Activated CD4-positive, alpha-beta T cell treated with anti-CD3 and anti-CD28 coated beads, Interleukin-2, amount 10 ng/mL, durations not matched to agents 7 days and 5 days (primary cell): ENCODE data around the gene EEF2. TPM values are rescaled to one million over a fixed set of nuclear protein-coding genes. Genes with fewer than 3 reads are reported as not detected.

Experiments
- CTCF ChIA-PET: fragments of 350-600 bp; sonication (Branson Sonifier 250); formaldehyde crosslinking; loops from one replicate; lab custom pipeline; 2021; ENCODE audit warnings: antibody characterized with exemption; lab: Charles Lee
- POLR2A ChIA-PET: fragments of 350-600 bp; sonication (Branson Sonifier 250); formaldehyde crosslinking; loops from one replicate; lab custom pipeline; 2021; ENCODE audit warnings: antibody characterized with exemption; lab: Charles Lee
- DNase-seq: peaks from one replicate; pipeline ENCODE4 v3.0.0-alpha.2; 2020
- H3K27ac Mint-ChIP-seq: one replicate; pipeline ENCODE4 v1.8.0; 2021; ENCODE audit warnings: mild to moderate bottlenecking, moderate library complexity, mixed read lengths
- H3K27me3 Mint-ChIP-seq: one replicate; pipeline ENCODE4 v1.8.0; 2021; ENCODE audit warnings: mixed read lengths
- H3K36me3 Mint-ChIP-seq: one replicate; pipeline ENCODE4 v1.8.0; 2021; ENCODE audit warnings: low read depth, mixed read lengths
- H3K4me1 Mint-ChIP-seq: one replicate; pipeline ENCODE4 v1.8.0; 2021; ENCODE audit warnings: mixed read lengths
- H3K4me3 Mint-ChIP-seq: one replicate; pipeline ENCODE4 v1.8.0; 2021; ENCODE audit warnings: mild to moderate bottlenecking, moderate library complexity, mixed read lengths
- H3K9me3 Mint-ChIP-seq: one replicate; pipeline ENCODE4 v1.8.0; 2021; ENCODE audit warnings: mixed read lengths
- total RNA-seq, 2 experiments: library from RNA; stranded (reverse); gene quantifications; one replicate each; pipeline ENCODE4 v1.2.3, GENCODE V29; 2021

The EEF2 gene
- total RNA-seq, 2 experiments from 2014 or later = 1,428 to 1,492 TPM

GRCh38 chr19:3979674-3980352 lies 5.5 kb downstream of the EEF2 start:
- Mint-ChIP-seq H3K4me1 (peaks cover 37% of the 10 kb centered on the region), H3K36me3 (peaks cover 69% of the 10 kb centered on the region), H3K9me3 (no peaks in the 10 kb centered on the region), H3K27me3 (no peaks in the 10 kb centered on the region), H3K4me3 (no peak overlapping the region), H3K27ac (no peak overlapping the region)
- ChIA-PET POLR2A (no interaction called here), CTCF (no interaction called here)
- no peak for DNase-seq

GRCh38 chr19:3979289-3979673 lies 6.0 kb downstream of the EEF2 start:
- peaks cover 64% of the 10 kb centered on the region for H3K36me3 Mint-ChIP-seq
- H3K9me3 Mint-ChIP-seq = no peaks in the 10 kb centered on the region
- no peak overlapping the region for H3K27ac Mint-ChIP-seq
- H3K27me3 Mint-ChIP-seq = no peaks in the 10 kb centered on the region
- no peak for DNase-seq
- ChIA-PET CTCF (no interaction called here), POLR2A (no interaction called here)
- no peak overlapping the region for H3K4me3 Mint-ChIP-seq
- H3K4me1 Mint-ChIP-seq = peaks cover 36% of the 10 kb centered on the region

- H3K27ac Mint-ChIP-seq = no peak overlapping the region
- H3K9me3 Mint-ChIP-seq = no peaks in the 10 kb centered on the region
- DNase-seq = no peak
- POLR2A ChIA-PET = interaction anchor here (0.6 kb wide), 1 partner anchor 101 kb away, joined by 3 read pairs; no protein-coding TSS in a partner anchor
- H3K27me3 Mint-ChIP-seq = no peaks in the 10 kb centered on the region
- CTCF ChIA-PET = no interaction called here
- peaks cover 25% of the 10 kb centered on the region for H3K4me1 Mint-ChIP-seq
- peaks cover 52% of the 10 kb centered on the region for H3K36me3 Mint-ChIP-seq
- H3K4me3 Mint-ChIP-seq = no peak overlapping the region
Observed at GRCh38 chr19:3978145-3978544, 7.1 kb downstream of the EEF2 start.

- peaks cover 46% of the 10 kb centered on the region for H3K36me3 Mint-ChIP-seq
- no peaks in the 10 kb centered on the region for H3K9me3 Mint-ChIP-seq
- no peak for DNase-seq
- H3K4me3 Mint-ChIP-seq = no peak overlapping the region
- H3K27me3 Mint-ChIP-seq = no peaks in the 10 kb centered on the region
- no peak overlapping the region for H3K27ac Mint-ChIP-seq
- CTCF ChIA-PET = interaction anchor here (0.9 kb wide), 1 partner anchor 10 kb away, joined by 8 read pairs; no protein-coding TSS in a partner anchor
- H3K4me1 Mint-ChIP-seq = peaks cover 19% of the 10 kb centered on the region
- POLR2A ChIA-PET = no interaction called here
Observed at GRCh38 chr19:3977242-3978143, 7.8 kb downstream of the EEF2 start.

GRCh38 chr19:3976495-3977241 lies 8.6 kb downstream of the EEF2 start:
- no peak for DNase-seq
- H3K4me3 Mint-ChIP-seq = no peak overlapping the region
- no peak overlapping the region for H3K27ac Mint-ChIP-seq
- no peaks in the 10 kb centered on the region for H3K9me3 Mint-ChIP-seq
- ChIA-PET POLR2A (no interaction called here), CTCF (interaction anchor here (0.9 kb wide), 1 partner anchor 11 kb away, joined by 8 read pairs; no protein-coding TSS in a partner anchor)
- H3K36me3 Mint-ChIP-seq = peaks cover 40% of the 10 kb centered on the region
- H3K27me3 Mint-ChIP-seq = no peaks in the 10 kb centered on the region
- peaks cover 15% of the 10 kb centered on the region for H3K4me1 Mint-ChIP-seq

GRCh38 chr19:3975637-3976087 lies 9.6 kb downstream of the EEF2 start:
- H3K27me3 Mint-ChIP-seq = no peaks in the 10 kb centered on the region
- no peaks in the 10 kb centered on the region for H3K9me3 Mint-ChIP-seq
- CTCF ChIA-PET = interaction anchor here (0.7 to 1.1 kb wide), 2 partner anchors 12 to 165 kb away, joined by 4 read pairs; no protein-coding TSS in a partner anchor
- peaks cover 16% of the 10 kb centered on the region for H3K4me1 Mint-ChIP-seq
- H3K4me3 Mint-ChIP-seq = no peak overlapping the region
- no peak for DNase-seq
- POLR2A ChIA-PET = interaction anchor here (1.2 kb wide), 1 partner anchor 10 kb away, joined by 3 read pairs; no protein-coding TSS in a partner anchor
- H3K36me3 Mint-ChIP-seq = peaks cover 34% of the 10 kb centered on the region
- no peak overlapping the region for H3K27ac Mint-ChIP-seq

- H3K9me3 Mint-ChIP-seq = no peaks in the 10 kb centered on the region
- ChIA-PET CTCF (interaction anchor here (0.7 to 1.1 kb wide), 2 partner anchors 12 to 165 kb away, joined by 4 read pairs; no protein-coding TSS in a partner anchor), POLR2A (interaction anchor here (1.2 kb wide), 1 partner anchor 10 kb away, joined by 3 read pairs; no protein-coding TSS in a partner anchor)
- no peak for DNase-seq
- H3K36me3 Mint-ChIP-seq = peaks cover 34% of the 10 kb centered on the region
- no peaks in the 10 kb centered on the region for H3K27me3 Mint-ChIP-seq
- H3K4me1 Mint-ChIP-seq = peaks cover 20% of the 10 kb centered on the region
- H3K27ac Mint-ChIP-seq = no peak overlapping the region
- no peak overlapping the region for H3K4me3 Mint-ChIP-seq
Observed at GRCh38 chr19:3975144-3975543, 10.1 kb downstream of the EEF2 start.

- Mint-ChIP-seq H3K9me3 (no peaks in the 10 kb centered on the region), H3K4me1 (peaks cover 23% of the 10 kb centered on the region), H3K27ac (peak within 1 kb of the TSS; percentile 87), H3K27me3 (no peaks in the 10 kb centered on the region), H3K36me3 (peaks cover 19% of the 10 kb centered on the region), H3K4me3 (peak within 1 kb of the TSS; percentile 91)
- POLR2A ChIA-PET = interaction anchor here (0.6 to 1.2 kb wide), 3 partner anchors 14 to 103 kb away, joined by 4 to 6 read pairs (median 5); partner anchors contain the start of gene EEF2
- CTCF ChIA-PET = interaction anchor here (1.0 to 1.6 kb wide), 2 partner anchors 9 to 17 kb away, joined by 6 to 11 read pairs; no protein-coding TSS in a partner anchor
- peak; percentile 93 for DNase-seq
Observed at GRCh38 chr19:3970808-3971598, 14.3 kb downstream of the EEF2 start, which contains the start of gene DAPK3. DAPK3 (minus strand) TSS chr19:3971099; CDS start chr19:3969735, 1,364 bp downstream.

GRCh38 chr19:3970313-3970807 lies 14.9 kb downstream of the EEF2 start:
- POLR2A ChIA-PET = interaction anchor here (0.6 to 1.2 kb wide), 3 partner anchors 15 to 104 kb away, joined by 4 to 6 read pairs (median 5); partner anchors contain the start of gene EEF2
- DNase-seq = no peak
- Mint-ChIP-seq H3K27ac (peak overlapping the region; percentile 64), H3K36me3 (peaks cover 14% of the 10 kb centered on the region), H3K4me3 (peak overlapping the region; percentile 91), H3K9me3 (no peaks in the 10 kb centered on the region), H3K27me3 (no peaks in the 10 kb centered on the region), H3K4me1 (peaks cover 23% of the 10 kb centered on the region)
- CTCF ChIA-PET = interaction anchor here (1.0 to 1.6 kb wide), 2 partner anchors 8 to 17 kb away, joined by 6 to 11 read pairs; no protein-coding TSS in a partner anchor

- ChIA-PET CTCF (interaction anchor here (0.6 to 1.6 kb wide), 4 partner anchors 12 to 143 kb away, joined by 3 to 8 read pairs (median 4); no protein-coding TSS in a partner anchor), POLR2A (no interaction called here)
- H3K27ac Mint-ChIP-seq = peak overlapping the region; percentile 64
- H3K36me3 Mint-ChIP-seq = peaks cover 14% of the 10 kb centered on the region
- DNase-seq = no peak
- no peaks in the 10 kb centered on the region for H3K9me3 Mint-ChIP-seq
- H3K4me3 Mint-ChIP-seq = peak overlapping the region; percentile 91
- peaks cover 23% of the 10 kb centered on the region for H3K4me1 Mint-ChIP-seq
- H3K27me3 Mint-ChIP-seq = no peaks in the 10 kb centered on the region
Observed at GRCh38 chr19:3969435-3970312, 15.6 kb downstream of the EEF2 start.
